KOPT-K1 (cell line): ENCODE measurements around the gene PPP2R2D.
A peak's percentile ranks its signal among the peaks of the same experiment; 100 is the strongest.

Experiments used
- H3K27ac ChIP-seq: fragments of 200-600 bp; sonication (generic); 2 replicates; pipeline ENCODE4 v1.5.1; 2016; ENCODE audit warnings: antibody characterized with exemption, mild to moderate bottlenecking, low read depth, low read length; ENCODE audit not compliant: poor library complexity, severe bottlenecking
- H3K36me3 ChIP-seq: fragments of 200-600 bp; sonication (generic); 2 replicates; pipeline ENCODE4 v1.5.1; 2017; ENCODE audit warnings: antibody characterized with exemption, mild to moderate bottlenecking, low read length, moderate library complexity; ENCODE audit not compliant: insufficient read depth
- H3K9me3 ChIP-seq: fragments of 200-600 bp; sonication (generic); 2 replicates; pipeline ENCODE4 v1.5.1; 2017; ENCODE audit warnings: antibody characterized with exemption, low read length, mild to moderate bottlenecking; ENCODE audit not compliant: insufficient read depth, poor library complexity, severe bottlenecking

PPP2R2D gene

DNA sequence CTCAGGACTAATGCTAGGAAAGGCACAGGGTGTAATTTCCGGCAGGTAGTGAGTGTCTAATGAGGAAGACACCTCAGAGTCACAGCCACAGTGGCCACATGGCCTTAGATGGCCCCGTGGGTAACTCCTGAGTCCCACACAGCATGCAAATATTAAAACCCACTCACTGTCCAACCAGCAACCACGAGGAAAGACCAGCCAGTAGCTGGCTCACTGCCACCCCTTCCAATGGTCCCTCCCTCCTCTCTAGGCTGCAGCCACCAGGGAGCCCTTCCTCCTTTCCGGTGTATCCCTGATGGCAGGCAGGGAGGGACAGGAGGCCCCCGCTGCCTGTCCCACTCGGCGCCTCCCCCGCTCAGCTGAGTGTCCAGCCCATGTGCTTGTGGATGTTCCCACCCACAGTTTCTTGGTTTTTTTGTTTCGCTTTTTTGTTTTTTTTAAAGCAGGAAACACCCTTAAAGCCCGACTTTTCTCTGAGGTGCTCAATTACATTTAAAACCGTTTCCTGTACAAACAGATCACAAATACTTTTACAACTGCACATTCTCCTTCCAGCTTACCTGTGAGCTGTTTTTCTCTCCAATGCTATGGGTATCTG is 71.8 kb downstream of the PPP2R2D start:
- peak overlapping the region; percentile 65 for H3K27ac ChIP-seq
- no peaks in the 10 kb centered on the region for H3K9me3 ChIP-seq
- peaks cover 97% of the 10 kb centered on the region for H3K36me3 ChIP-seq

DNA sequence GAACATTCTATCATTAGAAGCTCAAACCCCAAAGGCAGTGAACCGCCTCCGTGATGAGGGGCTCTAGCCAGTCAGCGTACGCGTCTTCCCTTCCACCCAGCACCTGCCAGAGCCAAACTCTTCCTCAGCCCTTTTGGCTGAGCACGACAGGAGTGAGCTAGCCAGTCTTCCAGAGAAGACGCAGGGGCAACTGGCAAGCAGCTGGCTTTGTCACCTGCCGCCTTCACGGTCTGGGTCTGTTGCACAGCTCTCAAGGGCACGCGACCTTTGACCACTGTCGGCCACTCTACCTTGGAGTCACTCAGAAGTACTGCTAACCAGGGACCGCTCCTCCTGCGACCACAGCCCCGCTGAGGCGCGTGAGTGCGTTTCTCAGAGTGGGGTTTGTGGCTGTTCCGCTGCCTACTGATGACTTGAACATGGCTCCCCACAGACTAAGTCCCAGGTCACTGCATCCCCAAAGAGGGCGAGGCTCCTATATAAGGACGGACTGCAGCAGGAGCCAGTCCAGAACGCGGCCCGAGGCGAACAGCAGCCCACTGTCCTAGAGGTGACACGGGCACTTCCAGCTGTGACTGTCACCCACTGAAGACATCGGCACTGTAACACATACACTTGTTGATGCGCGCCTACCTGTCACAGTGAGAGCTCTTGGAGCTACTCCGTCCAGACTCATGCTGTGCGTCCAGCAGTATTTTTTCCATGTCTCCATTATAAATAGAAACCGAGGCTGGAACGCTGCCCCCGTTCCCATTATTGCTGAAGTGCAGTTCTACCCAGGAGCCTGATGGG is 72.5 kb downstream of the PPP2R2D start:
- peak overlapping the region; percentile 65 for H3K27ac ChIP-seq
- H3K36me3 ChIP-seq = peaks cover 98% of the 10 kb centered on the region
- H3K9me3 ChIP-seq = no peaks in the 10 kb centered on the region

DNA sequence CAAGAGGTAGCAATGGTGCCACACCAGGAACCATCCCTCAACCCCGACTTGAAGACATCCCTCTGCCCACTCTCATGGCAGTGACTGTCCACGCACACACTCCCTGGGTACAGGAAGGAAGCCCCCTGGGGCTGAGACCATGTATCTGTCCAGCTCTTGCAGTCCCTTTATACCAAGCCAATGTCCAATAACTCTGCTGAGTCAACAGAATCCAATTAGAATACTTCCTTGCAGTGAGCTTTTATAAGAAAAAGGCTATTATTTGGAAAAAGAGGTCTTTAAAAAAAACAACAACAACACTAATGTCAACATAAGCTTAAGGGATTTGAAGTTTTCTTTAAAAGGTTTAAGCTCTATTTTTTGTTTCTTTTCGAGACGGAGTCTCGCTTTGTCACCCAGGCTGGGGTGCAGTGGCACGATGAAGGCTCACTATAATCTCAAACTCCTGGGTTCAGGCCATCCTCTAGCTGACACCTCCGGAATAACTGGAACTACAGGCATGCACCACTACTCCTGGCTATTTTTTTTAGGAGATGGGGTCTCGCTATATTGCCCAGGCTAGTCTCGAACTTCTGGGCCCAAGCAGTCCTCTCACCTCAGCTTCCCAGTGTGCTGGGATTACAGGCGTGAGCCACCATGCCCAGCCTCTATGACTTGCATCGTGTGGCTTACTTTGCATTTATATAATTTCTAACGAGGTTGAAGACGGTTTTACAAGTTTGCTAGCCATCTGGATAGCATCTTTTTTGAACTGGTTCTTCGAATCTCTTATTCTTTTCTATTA is 73.4 kb downstream of the PPP2R2D start:
- H3K36me3 ChIP-seq = peaks cover 98% of the 10 kb centered on the region
- H3K27ac ChIP-seq = peak overlapping the region; percentile 65
- no peaks in the 10 kb centered on the region for H3K9me3 ChIP-seq

DNA sequence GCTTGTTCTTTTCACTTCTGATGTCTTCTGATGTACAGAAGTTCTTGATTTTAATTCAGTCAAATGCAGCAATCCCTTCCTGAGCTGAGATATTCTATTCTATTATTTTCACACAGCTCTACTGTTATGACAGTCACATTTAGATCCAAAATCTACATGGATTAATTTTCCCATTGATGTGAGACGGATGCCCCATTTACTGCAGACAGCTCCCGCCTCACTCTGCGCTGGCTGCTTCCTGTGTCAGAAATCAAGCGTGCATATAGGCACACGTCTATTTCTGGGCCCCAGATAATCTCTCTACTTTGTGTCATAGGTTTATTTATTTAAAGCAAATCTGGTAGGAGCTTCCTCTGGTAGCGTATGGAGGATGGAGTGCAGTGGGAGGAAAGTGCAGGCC is 74.2 kb downstream of the PPP2R2D start:
- Histone ChIP-seq H3K9me3 (no peaks in the 10 kb centered on the region), H3K27ac (peak overlapping the region; percentile 17), H3K36me3 (peaks cover 97% of the 10 kb centered on the region)

DNA sequence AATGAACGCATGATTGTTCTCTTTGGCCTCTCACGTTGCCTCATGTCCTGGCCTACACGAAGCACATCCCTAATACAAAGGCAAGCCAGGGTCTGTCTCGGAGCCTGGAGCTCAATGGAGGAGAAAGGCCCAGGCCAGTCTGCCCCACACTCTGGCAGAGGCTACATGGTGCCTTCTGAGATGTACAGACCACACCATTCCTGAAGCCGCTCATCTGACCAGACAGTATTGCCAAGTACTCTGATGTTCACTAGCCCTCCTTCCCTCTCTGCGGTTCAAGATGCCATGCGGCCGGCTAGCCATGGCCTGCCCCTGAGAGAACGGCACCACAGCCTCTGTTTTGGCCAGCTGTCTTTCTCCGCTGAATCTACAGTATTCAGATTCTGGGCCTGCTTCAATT is 75.0 kb downstream of the PPP2R2D start:
- Histone ChIP-seq H3K36me3 (peaks cover 89% of the 10 kb centered on the region), H3K27ac (peak overlapping the region; percentile 17), H3K9me3 (no peaks in the 10 kb centered on the region)

DNA sequence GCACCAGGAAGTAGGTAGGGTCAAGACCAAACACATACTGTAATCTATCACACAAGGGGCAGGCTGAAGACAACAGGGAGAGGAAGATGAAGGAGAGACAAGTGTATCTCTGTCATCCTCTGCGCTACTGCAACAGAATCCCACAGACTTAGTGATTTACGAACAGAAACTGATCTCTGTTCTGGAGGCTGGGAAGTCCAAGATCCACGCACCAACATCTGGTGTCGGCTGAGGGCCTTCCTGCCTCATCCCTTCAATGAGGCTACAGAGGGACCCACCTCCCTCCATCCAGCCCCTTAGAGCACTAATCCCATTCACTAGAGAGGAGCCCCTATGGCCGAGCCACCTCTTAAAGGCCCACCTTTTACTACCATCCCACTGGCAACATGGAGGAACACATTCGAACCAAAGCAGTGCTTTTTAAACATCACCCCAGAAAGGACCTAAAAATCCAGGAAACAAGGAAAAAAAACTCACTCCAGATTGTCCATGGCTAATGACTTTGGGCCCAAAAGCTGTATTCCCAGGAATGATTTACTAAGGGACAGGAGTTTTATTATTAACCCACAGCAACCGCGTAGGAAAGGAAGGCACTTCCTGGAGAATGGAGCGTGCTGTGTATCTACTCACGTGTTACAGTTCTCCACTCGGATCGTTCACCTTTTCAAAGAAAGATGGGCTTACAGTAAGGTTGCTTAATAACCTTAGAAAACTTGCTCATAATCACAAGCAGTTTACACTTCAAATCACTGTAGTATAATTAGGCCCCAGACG is 76.7 kb downstream of the PPP2R2D start:
- H3K9me3 ChIP-seq = no peaks in the 10 kb centered on the region
- H3K36me3 ChIP-seq = peaks cover 72% of the 10 kb centered on the region
- no peak overlapping the region for H3K27ac ChIP-seq

DNA sequence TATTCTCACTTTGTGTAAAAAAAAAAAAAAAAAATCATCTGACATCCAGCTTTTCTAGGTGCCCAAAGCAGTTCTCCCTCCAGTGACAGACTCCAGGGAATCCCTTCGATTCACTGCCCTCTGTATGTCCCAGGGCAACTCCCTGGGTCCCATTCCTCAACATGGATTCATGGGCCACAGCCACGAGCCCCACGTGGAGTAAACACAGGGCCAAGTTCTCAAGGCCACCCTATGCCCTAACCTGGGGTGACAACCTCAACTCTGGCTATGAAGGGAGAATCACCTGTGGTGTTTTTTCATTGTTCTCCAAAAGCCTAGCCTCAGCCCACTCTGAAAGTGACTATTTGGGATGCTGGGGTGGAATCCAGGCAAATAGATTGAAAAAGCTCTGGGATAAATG is 77.6 kb downstream of the PPP2R2D start:
- H3K9me3 ChIP-seq = no peaks in the 10 kb centered on the region
- H3K36me3 ChIP-seq = peaks cover 64% of the 10 kb centered on the region
- H3K27ac ChIP-seq = no peak overlapping the region

DNA sequence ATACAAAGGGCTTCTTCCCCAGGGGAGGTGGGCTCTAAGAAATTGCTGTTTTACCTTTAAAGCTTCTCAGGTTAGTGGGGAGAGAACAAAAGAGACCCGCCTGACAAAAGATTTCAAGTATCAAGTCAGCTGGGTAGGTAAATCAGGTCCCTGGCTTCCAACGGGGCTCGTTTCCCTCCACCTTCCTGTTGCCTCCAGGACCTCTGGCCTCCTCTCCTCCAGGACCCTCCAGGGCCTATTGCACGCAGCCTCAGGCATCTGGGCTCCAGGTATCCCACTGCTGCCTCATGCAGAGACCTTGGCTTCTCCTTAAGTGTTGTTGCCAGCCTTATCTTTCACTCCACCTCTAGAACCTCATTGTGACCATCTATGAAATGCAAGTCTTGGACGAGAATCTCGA is 78.0 kb downstream of the PPP2R2D start:
- H3K27ac ChIP-seq = no peak overlapping the region
- peaks cover 59% of the 10 kb centered on the region for H3K36me3 ChIP-seq
- H3K9me3 ChIP-seq = no peaks in the 10 kb centered on the region

DNA sequence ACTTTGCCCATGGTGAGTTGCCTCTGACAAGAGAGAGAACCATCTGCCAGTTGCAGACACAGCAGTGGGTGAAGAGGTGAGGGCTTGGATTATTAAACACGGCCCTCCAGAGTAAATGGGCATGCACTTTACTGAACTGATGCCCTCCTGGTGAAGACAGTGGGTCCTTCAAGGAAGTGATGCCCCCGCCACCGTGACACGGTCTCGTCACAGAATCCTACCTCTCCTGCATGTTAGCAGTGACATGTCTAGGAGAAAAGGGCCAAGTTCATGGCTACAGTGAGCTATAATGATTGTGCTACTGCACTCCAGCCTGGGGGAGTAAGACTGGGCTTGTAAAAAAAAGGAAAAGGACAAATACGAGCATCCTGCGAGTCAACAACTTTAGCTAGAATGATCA is 78.5 kb downstream of the PPP2R2D start:
- peaks cover 55% of the 10 kb centered on the region for H3K36me3 ChIP-seq
- H3K27ac ChIP-seq = no peak overlapping the region
- no peaks in the 10 kb centered on the region for H3K9me3 ChIP-seq

DNA sequence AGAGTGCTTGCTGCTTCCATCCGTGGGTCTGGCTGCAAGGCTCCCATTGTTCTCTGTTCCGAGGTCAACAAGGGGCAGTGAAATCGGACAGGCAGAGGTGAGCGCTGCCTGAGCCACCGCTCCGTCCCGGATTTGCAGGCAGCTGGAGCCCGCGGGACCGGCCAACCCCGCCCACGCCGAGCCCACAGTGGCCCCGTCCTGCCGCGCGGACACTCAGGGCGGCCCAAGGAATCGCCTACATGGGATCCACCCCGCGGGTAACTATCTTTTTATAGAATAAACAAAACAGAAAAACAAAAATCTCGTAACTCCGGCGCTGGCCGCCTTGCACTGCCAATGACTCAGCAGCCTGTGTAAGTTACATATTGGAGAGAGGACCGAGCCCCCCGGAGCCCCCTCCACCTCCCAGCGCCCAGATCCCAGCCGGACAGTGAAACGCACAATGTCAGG is 79.0 kb downstream of the PPP2R2D start:
- Histone ChIP-seq H3K9me3 (no peaks in the 10 kb centered on the region), H3K36me3 (peaks cover 50% of the 10 kb centered on the region), H3K27ac (no peak overlapping the region)

DNA sequence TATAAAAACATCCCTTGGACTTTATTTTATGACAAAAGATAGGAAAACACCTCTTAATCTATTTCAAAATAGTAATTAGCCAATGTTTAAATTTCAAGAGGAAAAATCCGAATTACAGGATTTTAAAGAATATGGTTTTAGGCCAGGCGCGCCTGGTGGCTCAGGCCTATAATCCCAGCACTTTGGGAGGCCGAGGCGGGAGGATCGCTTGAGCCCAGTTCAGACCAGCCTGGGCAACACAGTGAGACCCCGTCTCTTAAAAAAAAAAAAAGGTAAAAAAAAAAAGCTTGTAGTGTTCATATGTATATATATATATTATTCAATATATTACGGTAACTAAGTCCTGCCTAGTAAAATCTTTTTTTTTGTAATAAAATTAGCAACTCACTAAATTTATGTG is 79.5 kb downstream of the PPP2R2D start:
- Histone ChIP-seq H3K36me3 (peaks cover 45% of the 10 kb centered on the region), H3K9me3 (peaks cover under 1% of the 10 kb centered on the region), H3K27ac (no peak overlapping the region)

DNA sequence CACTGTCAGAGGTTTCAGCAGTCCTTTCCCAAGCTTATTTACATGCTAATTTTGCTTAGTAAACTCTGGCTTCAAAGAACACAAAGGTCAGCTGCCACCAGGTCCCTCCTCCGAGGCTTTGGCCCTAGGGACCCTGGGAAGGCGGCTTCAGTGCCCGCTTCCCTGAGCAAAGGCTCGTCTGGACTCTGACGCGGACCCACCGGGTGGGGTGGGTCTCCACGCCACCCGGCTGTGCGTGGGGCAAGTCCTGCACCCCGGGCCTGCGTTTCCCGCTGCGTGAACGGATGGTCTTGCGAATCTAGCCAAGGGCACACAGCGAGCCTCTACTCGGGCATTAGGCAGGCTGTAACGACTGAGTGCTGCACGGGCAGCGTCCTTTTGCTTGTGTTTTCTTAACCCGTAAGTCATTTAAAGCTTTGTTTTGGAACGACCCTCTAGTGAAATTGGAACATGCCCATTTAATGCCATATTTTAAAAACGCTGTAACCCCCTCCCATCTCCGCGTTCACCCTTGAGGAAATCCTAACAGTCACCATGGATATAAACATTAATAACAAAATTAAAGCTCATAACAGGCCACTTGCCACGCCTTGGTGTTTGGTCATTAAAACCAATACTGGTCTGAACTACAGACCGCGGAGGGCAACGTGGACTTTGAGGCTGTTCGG is 80.1 kb downstream of the PPP2R2D start:
- Histone ChIP-seq H3K27ac (peak overlapping the region; percentile 56), H3K36me3 (peaks cover 39% of the 10 kb centered on the region), H3K9me3 (peaks cover 6% of the 10 kb centered on the region)

DNA sequence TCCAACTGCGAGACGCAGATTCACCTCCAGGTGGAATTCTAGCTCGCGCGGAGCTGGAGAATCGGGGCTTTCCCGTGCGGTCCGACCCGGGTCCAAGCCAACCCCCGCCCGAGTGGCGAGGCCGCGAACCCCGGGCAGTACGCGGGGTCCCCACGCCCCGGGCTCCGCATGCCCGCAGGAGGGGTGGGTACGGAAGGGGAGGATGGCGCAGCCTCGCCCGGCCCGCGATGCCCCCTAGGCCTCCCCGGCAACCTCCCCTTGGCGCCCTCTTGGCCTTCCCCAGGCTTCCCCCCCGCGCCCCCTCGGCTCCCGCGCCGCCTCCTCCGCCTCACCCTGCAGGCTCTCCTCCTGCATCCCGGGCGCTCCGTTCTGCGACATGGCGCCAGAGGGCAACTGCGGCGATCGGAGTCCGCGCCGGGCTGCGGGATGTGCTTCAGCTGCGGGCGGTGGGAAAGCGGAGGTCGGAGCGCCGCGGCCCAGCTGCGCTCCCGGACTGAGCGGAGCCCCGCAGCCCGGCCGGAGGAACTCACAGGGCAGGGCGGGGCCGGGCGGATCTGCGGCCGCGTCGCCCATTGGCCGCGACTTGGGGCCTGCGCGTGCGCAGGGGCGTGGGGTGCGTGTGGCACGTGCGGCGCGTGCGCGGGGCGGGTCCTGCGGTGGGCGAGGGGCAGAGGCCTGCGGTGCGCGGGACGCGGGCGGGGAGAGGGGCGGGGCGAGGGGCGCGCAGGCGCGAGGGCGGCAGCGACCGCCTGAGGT is 80.8 kb downstream of the PPP2R2D start, which contains the start of gene BNIP3:
Gene BNIP3, minus strand, starts transcription at position 495 of the 756 bp plus-strand sequence. Its CDS starts 117 bp downstream, at position 378.
- Histone ChIP-seq H3K27ac (peak within 1 kb of the TSS; percentile 56), H3K9me3 (peaks cover 14% of the 10 kb centered on the region)

More for the DNA sequence above, 80.8 kb downstream of the PPP2R2D start, which contains the start of gene BNIP3:
- H3K36me3 ChIP-seq = peaks cover 32% of the 10 kb centered on the region
